Spleen (tissue), 7 donors: ENCODE measurements around the gene NR2E3.

ENCODE experiments used
- POLR2A ChIP-seq, 3 donors: fragments of 450-650 bp; IDR thresholded peaks; one replicate each; pipeline ENCODE4 v1.5.1; 2017; ENCODE audit warnings: antibody characterized with exemption in 3 of 3, mild to moderate bottlenecking in 1 of 3
- POLR2AphosphoS5 ChIP-seq, 3 donors: sonication (generic); formaldehyde crosslinking; IDR thresholded peaks; one replicate each; pipeline ENCODE4 v1.5.1; 2017; ENCODE audit warnings: antibody characterized with exemption in 3 of 3
- TF ChIP-seq, protein P1 (sequence below), 11 experiments: fragments of 200-600 bp in 7 of 11; fragments of 450-650 bp in 4 of 11; sonication (generic) in 4 of 11; IDR thresholded peaks in 8 of 11; conservative IDR thresholded peaks in 3 of 11; 1 replicate in 7 of 11; 2 replicates in 4 of 11; pipeline versions ENCODE4 v1.4.0 to v1.8.0; 2016 to 2021; ENCODE audit warnings: antibody characterized with exemption in 11 of 11, inconsistent platforms in 4 of 11, mild to moderate bottlenecking in 1 of 11
- donor health status: DM: no; HTN: no; CAD: no; lungs with moderate emphysema.
- donor health status: DM: no; HTN: no; CAD: no.
- donor health status: DM: no; HTN: no; CAD: no.

DNA sequence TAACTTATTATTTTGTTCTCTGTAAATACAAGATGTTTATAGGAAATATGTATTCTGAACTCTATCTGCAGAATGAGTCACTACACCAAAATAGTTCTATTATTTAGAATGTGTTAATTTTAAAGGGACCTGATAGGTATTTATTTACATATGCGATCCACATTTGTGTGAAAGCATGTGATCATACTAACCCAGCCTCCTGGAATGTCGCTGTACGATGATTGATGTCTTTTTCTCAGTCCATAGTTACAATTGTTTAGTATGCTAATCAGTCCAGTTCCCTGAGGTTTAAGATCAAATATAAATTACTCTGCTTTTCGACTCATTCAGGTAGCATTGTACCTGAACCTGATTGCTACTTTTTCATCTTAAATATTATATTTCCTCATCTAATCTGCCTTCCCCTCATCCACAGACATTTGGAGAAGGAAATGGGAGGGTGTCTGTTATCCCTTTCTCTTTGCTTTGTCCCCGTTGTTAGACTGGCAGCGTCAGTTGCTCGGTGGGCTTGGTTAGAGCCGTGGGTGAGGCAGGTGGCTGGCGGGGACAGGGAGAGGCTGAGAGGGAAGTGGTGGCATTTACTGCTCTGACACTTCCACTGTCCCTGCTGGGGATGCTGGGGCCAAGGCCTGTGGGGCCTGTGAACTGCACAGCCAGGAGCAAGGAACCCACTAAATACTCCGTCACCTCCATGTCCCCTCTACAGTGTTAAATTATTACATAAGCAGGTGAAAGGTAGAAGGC lies 27.8 kb upstream of the NR2E3 start:
- TF ChIP-seq POLR2A (IDR thresholded peaks at IDR 0.05) = no peak
- TF ChIP-seq, protein P1, sequence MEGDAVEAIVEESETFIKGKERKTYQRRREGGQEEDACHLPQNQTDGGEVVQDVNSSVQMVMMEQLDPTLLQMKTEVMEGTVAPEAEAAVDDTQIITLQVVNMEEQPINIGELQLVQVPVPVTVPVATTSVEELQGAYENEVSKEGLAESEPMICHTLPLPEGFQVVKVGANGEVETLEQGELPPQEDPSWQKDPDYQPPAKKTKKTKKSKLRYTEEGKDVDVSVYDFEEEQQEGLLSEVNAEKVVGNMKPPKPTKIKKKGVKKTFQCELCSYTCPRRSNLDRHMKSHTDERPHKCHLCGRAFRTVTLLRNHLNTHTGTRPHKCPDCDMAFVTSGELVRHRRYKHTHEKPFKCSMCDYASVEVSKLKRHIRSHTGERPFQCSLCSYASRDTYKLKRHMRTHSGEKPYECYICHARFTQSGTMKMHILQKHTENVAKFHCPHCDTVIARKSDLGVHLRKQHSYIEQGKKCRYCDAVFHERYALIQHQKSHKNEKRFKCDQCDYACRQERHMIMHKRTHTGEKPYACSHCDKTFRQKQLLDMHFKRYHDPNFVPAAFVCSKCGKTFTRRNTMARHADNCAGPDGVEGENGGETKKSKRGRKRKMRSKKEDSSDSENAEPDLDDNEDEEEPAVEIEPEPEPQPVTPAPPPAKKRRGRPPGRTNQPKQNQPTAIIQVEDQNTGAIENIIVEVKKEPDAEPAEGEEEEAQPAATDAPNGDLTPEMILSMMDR (IDR thresholded peaks at IDR 0.05 in 8 of 11, conservative IDR thresholded peaks at IDR 0.05 in 3 of 11) = no peak
- no peak for TF ChIP-seq POLR2AphosphoS5 (IDR thresholded peaks at IDR 0.05)
